NOMO-1 treated with DMSO at 0.1 percent for 48 hours (cell line): ENCODE measurements around the gene ANO6.

ENCODE experiments used
- DNase-seq: peaks from one replicate; lab custom pipeline; 2025; ENCODE audit not compliant: unreplicated experiment; lab: John Stamatoyannopoulos, UW

The ANO6 gene

GRCh38 chr12:45342171-45342570 is 126.3 kb downstream of the ANO6 start:
- DNase-seq, result no peak

- DNase-seq, result no peak
These were observed 127.0 kb downstream of the ANO6 start for GRCh38 chr12:45342848-45343247.

GRCh38 chr12:45343269-45344051 is 127.6 kb downstream of the ANO6 start:
- DNase-seq, result no peak

GRCh38 chr12:45348311-45348710 is 132.4 kb downstream of the ANO6 start:
- DNase-seq, result no peak

GRCh38 chr12:45348986-45349385 is 133.1 kb downstream of the ANO6 start:
- no peak for DNase-seq

- no peak for DNase-seq
These were observed 134.0 kb downstream of the ANO6 start for GRCh38 chr12:45349916-45350315.

- DNase-seq, result no peak
These were observed 135.0 kb downstream of the ANO6 start for GRCh38 chr12:45350861-45351260.

- no peak for DNase-seq
These were observed 136.2 kb downstream of the ANO6 start for GRCh38 chr12:45351921-45352670.

- no peak for DNase-seq
These were observed 138.0 kb downstream of the ANO6 start for GRCh38 chr12:45353944-45354343.

GRCh38 chr12:45354399-45354798 is 138.5 kb downstream of the ANO6 start:
- DNase-seq, result no peak

GRCh38 chr12:45355730-45356129 is 139.8 kb downstream of the ANO6 start:
- no peak for DNase-seq

GRCh38 chr12:45356822-45357538 is 141.1 kb downstream of the ANO6 start:
- DNase-seq, result no peak

GRCh38 chr12:45357539-45358417 is 141.9 kb downstream of the ANO6 start:
- DNase-seq, result no peak

- no peak for DNase-seq
These were observed 146.4 kb downstream of the ANO6 start for GRCh38 chr12:45362291-45362690.

GRCh38 chr12:45363903-45364302 is 148.0 kb downstream of the ANO6 start:
- no peak for DNase-seq

- DNase-seq, result no peak
These were observed 153.1 kb downstream of the ANO6 start for GRCh38 chr12:45368841-45369489.

- no peak for DNase-seq
These were observed 161.9 kb downstream of the ANO6 start for GRCh38 chr12:45377815-45378214.

GRCh38 chr12:45379261-45379660 is 163.4 kb downstream of the ANO6 start:
- no peak for DNase-seq

- no peak for DNase-seq
These were observed 165.5 kb downstream of the ANO6 start for GRCh38 chr12:45381351-45381750.

GRCh38 chr12:45388545-45388944 is 172.7 kb downstream of the ANO6 start:
- no peak for DNase-seq
